Body of pancreas (tissue), 4 donors: ENCODE results near the gene DIPK1A. TPM values are rescaled to one million over a fixed set of nuclear protein-coding genes. Genes with fewer than 3 reads are reported as not detected.

Experiments
- ATAC-seq: fragments of 150-250 bp; one replicate; pipeline ENCODE4 v1.9.1; 2016
- DNase-seq, 4 donors: peaks; one replicate each; pipeline ENCODE4 v3.0.0-alpha.2; 2019
- H3K27ac ChIP-seq, 4 donors: fragments of 200-600 bp; sonication (generic); 1 replicate in 3 of 4; 2 replicates in 1 of 4; pipeline versions ENCODE4 v1.5.1 to v1.6.1; 2016 to 2019; ENCODE audit warnings: mild to moderate bottlenecking in 1 of 4, mixed read lengths in 1 of 4, moderate library complexity in 1 of 4
- H3K27me3 ChIP-seq, 2 donors: fragments of 200-600 bp; sonication (generic); one replicate each; pipeline ENCODE4 v1.6.0; 2016; ENCODE audit warnings: mild to moderate bottlenecking in 1 of 2
- H3K36me3 ChIP-seq, 2 donors: fragments of 200-600 bp; sonication (generic); replicated peaks in 1 of 2; 2 replicates each; pipeline ENCODE4 v1.5.1; 2016; ENCODE audit warnings: low read depth in 2 of 2; ENCODE audit not compliant: insufficient read depth in 1 of 2
- H3K4me1 ChIP-seq: fragments of 200-600 bp; sonication (generic); one replicate; pipeline ENCODE4 v1.6.0; 2016
- H3K4me3 ChIP-seq, 2 donors: fragments of 200-600 bp; sonication (generic); 1 replicate in 1 of 2; 2 replicates in 1 of 2; pipeline ENCODE4 v1.5.1; 2016 to 2019
- H3K9me3 ChIP-seq, 3 donors: fragments of 200-600 bp; sonication (generic); 1 replicate in 2 of 3; 2 replicates in 1 of 3; pipeline ENCODE4 v1.5.1; 2016
- CTCF ChIP-seq, 7 experiments: fragments of 450-650 bp in 4 of 7; fragments of 200-600 bp in 3 of 7; sonication (generic) in 3 of 7; IDR thresholded peaks; one replicate each; pipeline ENCODE4 v1.5.1; 2016 to 2019; ENCODE audit warnings: antibody characterized with exemption in 7 of 7
- POLR2A ChIP-seq, 3 donors: fragments of 450-650 bp; IDR thresholded peaks; one replicate each; pipeline ENCODE4 v1.6.1; 2016; ENCODE audit warnings: antibody characterized with exemption in 3 of 3, mild to moderate bottlenecking in 2 of 3
- WGBS, 2 donors: methylation state at CpG; one replicate each; pipeline ENCODE4 v1.1.5; 2017; 5-methylcytosine and 5-hydroxymethylcytosine counted together
- intact Hi-C: fragments of 100-400 bp; cut with DNase I; formaldehyde crosslinking; loops from one replicate; pipeline ENCODE4 v1.15.1; 2023
- total RNA-seq, 2 donors: library from RNA; depleted of rRNA; stranded (reverse); fragments of >200 nt; gene quantifications; one replicate each; pipeline ENCODE4 v1.1.0, GENCODE V29; 2016

DIPK1A gene
- total RNA-seq, 2 donors from 2014 or later: 3.9 to 8.2 TPM

- ATAC-seq (no peak), DNase-seq (no peak)
- H3K4me1 ChIP-seq: no peaks in the 10 kb centered on the region
- no peak overlapping the region for H3K27ac ChIP-seq
- no peaks in the 10 kb centered on the region for H3K27me3 ChIP-seq
- WGBS, 2 donors: 70 to 75% methylated on average over 3 of the region's 3 CpGs
- intact Hi-C loops: no loop called here
- TF ChIP-seq POLR2A (IDR thresholded peaks at IDR 0.05): no peak
- no peak for TF ChIP-seq CTCF (IDR thresholded peaks at IDR 0.05)
- no peaks in the 10 kb centered on the region for H3K36me3 ChIP-seq
- H3K4me3 ChIP-seq: no peak overlapping the region
- H3K9me3 ChIP-seq: no peaks in the 10 kb centered on the region
Observed at GRCh38 chr1:92913093-92913819, 48.0 kb downstream of the DIPK1A start.

- intact Hi-C loops: no loop called here
Observed at GRCh38 chr1:92910081-92910480, 51.2 kb downstream of the DIPK1A start.

DNA sequence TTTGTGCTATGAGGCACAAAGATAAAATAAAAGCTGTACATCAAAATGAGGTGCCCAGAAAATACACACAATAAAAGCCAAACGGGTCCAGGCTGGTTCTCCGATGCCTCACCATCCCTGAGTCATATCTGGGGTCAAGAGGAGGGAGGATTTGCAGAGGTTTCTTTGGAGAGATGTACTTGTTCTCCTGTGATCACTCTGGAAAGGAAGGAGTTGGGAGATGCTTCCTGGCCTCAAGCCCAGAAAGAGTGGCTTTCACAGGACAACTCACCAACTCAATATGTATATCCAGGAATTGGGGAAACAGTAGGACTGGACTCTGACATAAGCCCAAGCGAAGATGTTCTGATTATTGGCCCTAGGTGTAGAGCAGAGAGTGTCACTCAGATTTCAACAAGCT is 51.9 kb downstream of the DIPK1A start:
- H3K4me1 ChIP-seq: no peaks in the 10 kb centered on the region
- H3K9me3 ChIP-seq: no peaks in the 10 kb centered on the region
- intact Hi-C loops: no loop called here
- WGBS, 2 donors: 88 to 96% methylated on average over 3 of the region's 3 CpGs
- H3K4me3 ChIP-seq: no peak overlapping the region
- no peak for DNase-seq
- H3K27me3 ChIP-seq: no peaks in the 10 kb centered on the region
- no peak for ATAC-seq
- H3K27ac ChIP-seq: no peak overlapping the region
- TF ChIP-seq POLR2A (IDR thresholded peaks at IDR 0.05) (no peak), CTCF (IDR thresholded peaks at IDR 0.05) (no peak)
- H3K36me3 ChIP-seq: no peaks in the 10 kb centered on the region

More at GRCh38 chr1:92910081-92910480, 51.2 kb downstream of the DIPK1A start:
- H3K4me1 ChIP-seq: no peaks in the 10 kb centered on the region
- no peak overlapping the region for H3K27ac ChIP-seq
- no peak for DNase-seq
- WGBS, 2 donors: 19 to 22% methylated on average over 4 of the region's 4 CpGs
- H3K4me3 ChIP-seq: no peak overlapping the region
- ATAC-seq: no peak
- H3K9me3 ChIP-seq: no peaks in the 10 kb centered on the region
- TF ChIP-seq CTCF (IDR thresholded peaks at IDR 0.05) (no peak), POLR2A (IDR thresholded peaks at IDR 0.05) (no peak)
- no peaks in the 10 kb centered on the region for H3K27me3 ChIP-seq
- no peaks in the 10 kb centered on the region for H3K36me3 ChIP-seq

GRCh38 chr1:92907949-92908684 is 53.1 kb downstream of the DIPK1A start:
- Histone ChIP-seq H3K4me1 (no peaks in the 10 kb centered on the region), H3K36me3 (no peaks in the 10 kb centered on the region), H3K4me3 (no peak overlapping the region), H3K27ac (no peak overlapping the region), H3K27me3 (no peaks in the 10 kb centered on the region), H3K9me3 (no peaks in the 10 kb centered on the region)
- TF ChIP-seq POLR2A (IDR thresholded peaks at IDR 0.05): no peak
- no peak for TF ChIP-seq CTCF (IDR thresholded peaks at IDR 0.05)
- intact Hi-C loops: no loop called here
- ATAC-seq (no peak), DNase-seq (no peak)
- WGBS, 2 donors: 68 to 82% methylated on average over 2 of the region's 2 CpGs
